ENCODE measurements around the gene TBX20.
"Not testable (repeated sequence)": the region's sequence is repeated elsewhere in the genome, so short reads cannot be mapped to it uniquely, and the experiment has no call there.

GRCh38 chr7:35238456-35238855, 15.4 kb downstream of the TBX20 start:
- not testable (repeated sequence) for TF ChIP-seq CTCF, POLR2A (IDR thresholded peaks at IDR 0.05)
